Endothelial cell of umbilical vein (primary cell): ENCODE measurements around the gene CXCL14. TPM values are rescaled to one million over a fixed set of nuclear protein-coding genes. Genes with fewer than 3 reads are reported as not detected.

ENCODE experiments used
- BruUV-seq: library from RNA; stranded (reverse); fragments of 400-500 nt; replicated peaks from 2 replicates; lab custom pipeline; 2021; lab: Mats Ljungman, UMichigan
- CTCF ChIA-PET: fragments of 300-600, 350-600 bp; sonication (Branson Sonifier 250); formaldehyde crosslinking; loops from one replicate; lab custom pipeline; 2021; ENCODE audit warnings: antibody characterized with exemption, inconsistent platforms; lab: Charles Lee
- POLR2A ChIA-PET: fragments of 300-600, 350-600 bp; sonication (Branson Sonifier 250); formaldehyde crosslinking; loops from one replicate; lab custom pipeline; 2021; ENCODE audit warnings: antibody characterized with exemption, inconsistent platforms; lab: Charles Lee
- DNase-seq: peaks from one replicate; pipeline ENCODE4 v3.0.0-alpha.2; 2011; ENCODE audit warnings: low read depth, low spot score
- FAIRE-seq: peaks from 2 replicates; lab custom pipeline; 2011; peaks lifted over from hg19 to GRCh38; lab: Jason Lieb, UNC
- H2AFZ ChIP-seq: 2 replicates; pipeline ENCODE4 v1.6.0; 2012; ENCODE audit warnings: low read depth, low read length, control low read depth, inconsistent platforms
- H3K27ac ChIP-seq: 2 replicates; pipeline ENCODE4 v1.5.1; 2011; ENCODE audit warnings: low read depth, mild to moderate bottlenecking, control low read depth, low read length, moderate library complexity; ENCODE audit not compliant: insufficient read depth
- H3K27me3 ChIP-seq, 2 experiments: 2 replicates each; pipeline versions ENCODE4 v1.6.0 to v1.6.1; 2011; ENCODE audit warnings: low read length in 2 of 2, mixed read lengths in 1 of 2; ENCODE audit not compliant: control insufficient read depth in 2 of 2, insufficient read depth in 2 of 2
- H3K36me3 ChIP-seq, 2 experiments: 2 replicates in 1 of 2; 3 replicates in 1 of 2; pipeline ENCODE4 v1.5.1; 2011; ENCODE audit warnings: low read length in 2 of 2, mild to moderate bottlenecking in 1 of 2, moderate library complexity in 1 of 2; ENCODE audit not compliant: control insufficient read depth in 2 of 2, insufficient read depth in 2 of 2; ENCODE audit errors: extremely low read depth in 1 of 2
- H3K4me1 ChIP-seq: 3 replicates; pipeline ENCODE4 v1.5.1; 2011; ENCODE audit warnings: mild to moderate bottlenecking, low read length; ENCODE audit not compliant: control insufficient read depth, insufficient read depth; ENCODE audit errors: extremely low read depth
- H3K4me2 ChIP-seq: 2 replicates; pipeline ENCODE4 v1.6.1; 2011; ENCODE audit warnings: low read length, control low read depth, mixed read lengths; ENCODE audit not compliant: insufficient read depth
- H3K4me3 ChIP-seq, 3 experiments: fragments of 200-600 bp in 1 of 3; sonication (generic), shearing (Covaris generic) in 1 of 3; replicated peaks in 1 of 3; 2 replicates each; pipeline ENCODE4 v1.5.1; 2011 to 2016; ENCODE audit warnings: control low read depth in 3 of 3, low read length in 3 of 3, mild to moderate bottlenecking in 2 of 3, inconsistent platforms in 1 of 3, low read depth in 1 of 3, moderate library complexity in 1 of 3; ENCODE audit not compliant: insufficient read depth in 1 of 3
- H3K79me2 ChIP-seq: 2 replicates; pipeline ENCODE4 v1.6.0; 2012; ENCODE audit warnings: low read length, inconsistent platforms; ENCODE audit not compliant: control insufficient read depth, insufficient read depth
- H3K9ac ChIP-seq: replicated peaks from 2 replicates; pipeline ENCODE3; 2011; ENCODE audit warnings: low read length, control low read depth; ENCODE audit not compliant: insufficient read depth; ENCODE audit errors: extremely low read depth
- H3K9me1 ChIP-seq: replicated peaks from 3 replicates; pipeline ENCODE4 v1.6.0; 2011; ENCODE audit warnings: mild to moderate bottlenecking, low read length; ENCODE audit not compliant: control insufficient read depth, insufficient read depth; ENCODE audit errors: extremely low read depth
- H3K9me3 ChIP-seq: replicated peaks from 2 replicates; pipeline ENCODE4 v1.5.1; 2012; ENCODE audit warnings: low read length, inconsistent platforms; ENCODE audit not compliant: control insufficient read depth, insufficient read depth
- H4K20me1 ChIP-seq: replicated peaks from 2 replicates; pipeline ENCODE3; 2011; ENCODE audit warnings: mild to moderate bottlenecking, low read length; ENCODE audit not compliant: control insufficient read depth, insufficient read depth; ENCODE audit errors: extremely low read depth
- EZH2 ChIP-seq: IDR thresholded peaks from 2 replicates; pipeline ENCODE4 v1.6.1; 2012; ENCODE audit warnings: borderline replicate concordance, low read depth, mild to moderate bottlenecking, moderate library complexity, low read length, inconsistent platforms; ENCODE audit not compliant: severe bottlenecking
- FOS ChIP-seq: IDR thresholded peaks from 2 replicates; pipeline ENCODE4 v1.6.1; 2011; ENCODE audit warnings: mild to moderate bottlenecking, low read length, moderate library complexity, borderline replicate concordance; ENCODE audit not compliant: insufficient read depth
- GATA2 ChIP-seq: IDR thresholded peaks from 2 replicates; pipeline ENCODE4 v1.7.0; 2011; ENCODE audit warnings: low read depth, mild to moderate bottlenecking, moderate library complexity, mixed read lengths, low read length; ENCODE audit not compliant: insufficient read length, insufficient read depth
- JUN ChIP-seq: IDR thresholded peaks from 2 replicates; pipeline ENCODE4 v1.6.1; 2011; ENCODE audit warnings: borderline replicate concordance, low read depth; ENCODE audit not compliant: insufficient read length, insufficient read depth
- MYC ChIP-seq: IDR thresholded peaks from one replicate; pipeline ENCODE4 v1.6.1; 2011; ENCODE audit warnings: mild to moderate bottlenecking, low read depth, low read length
- POLR2A ChIP-seq: IDR thresholded peaks from 2 replicates; pipeline ENCODE4 v1.6.1; 2012; ENCODE audit warnings: low read depth, mild to moderate bottlenecking, control low read depth, low read length
- POLR2AphosphoS5 ChIP-seq: IDR thresholded peaks from 2 replicates; pipeline ENCODE4 v1.6.1; 2012; ENCODE audit warnings: low read depth, mild to moderate bottlenecking, control low read depth, low read length, moderate library complexity; ENCODE audit not compliant: insufficient read depth
- dilution Hi-C: fragments of 300-500 bp; cut with MboI; formaldehyde crosslinking; loops from one replicate; pipeline ENCODE4 v1.15.0; 2019; ENCODE audit warnings: low sequenced_read_pairs; ENCODE audit not compliant: extremely low pct_ligation_motif_present
- intact Hi-C: fragments of 100-400 bp; cut with micrococcal nuclease; formaldehyde crosslinking; loops from one replicate; pipeline ENCODE4 v1.10.0; 2022
- polyA plus RNA-seq, 4 experiments: library from polyadenylated mRNA; depleted of rRNA in 3 of 4; stranded (reverse) in 3 of 4; unstranded in 1 of 4; fragments of >200 nt; gene quantifications; 2 replicates each; pipeline versions ENCODE4 v1.2.1 to v1.2.3, GENCODE V29; 2011 to 2012; ENCODE audit warnings: missing spikeins in 1 of 4
- total RNA-seq: library from RNA; stranded (reverse); gene quantifications from 2 replicates; pipeline ENCODE4 v1.2.3, GENCODE V29; 2021
- TF ChIP-seq, protein P1 (sequence below), 2 donors: IDR thresholded peaks; 1 replicate in 1 of 2; 2 replicates in 1 of 2; pipeline ENCODE4 v1.5.1; 2011; ENCODE audit warnings: low read length in 2 of 2, mild to moderate bottlenecking in 2 of 2, moderate library complexity in 2 of 2, control low read depth in 1 of 2, inconsistent platforms in 1 of 2, low read depth in 1 of 2; ENCODE audit not compliant: insufficient read depth in 1 of 2; ENCODE audit errors: extremely low read depth in 1 of 2
- TF ChIP-seq, protein P2 (sequence below): IDR thresholded peaks from 2 replicates; pipeline ENCODE4 v1.6.1; 2011; ENCODE audit not compliant: insufficient read depth, insufficient read length

Gene CXCL14
- total and polyA plus RNA-seq, 2 donors (not counting 3 experiments of a cell fraction or from before 2014, with no cell fraction given) = not detected

DNA sequence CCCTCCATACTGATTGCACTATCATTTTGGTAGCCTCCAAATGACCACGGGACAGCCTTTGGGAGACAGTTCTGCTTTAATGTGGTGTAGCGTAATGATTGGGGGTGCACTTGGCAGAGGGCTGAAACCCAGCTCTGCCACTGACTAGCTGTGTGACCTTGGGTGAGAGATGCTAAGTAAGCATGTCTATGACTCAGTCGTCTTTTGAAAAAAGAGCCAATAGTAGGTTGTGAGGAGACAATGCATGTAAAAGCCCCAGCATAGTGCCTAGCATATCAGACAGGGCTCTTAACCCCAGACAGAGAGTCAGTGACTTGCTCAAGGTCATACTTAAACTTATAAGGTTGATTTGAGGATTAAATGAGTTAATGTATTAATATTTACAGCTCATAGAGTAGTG, 18.0 kb upstream of the CXCL14 start:
- intact Hi-C loops (no loop called here), dilution Hi-C loops (loop anchor here (25.0 kb wide), 1 partner anchor 241 kb away; the partner anchor contains the start of gene SLC25A48)
- no peaks in the 10 kb centered on the region for H3K9me1 ChIP-seq
- no peaks in the 10 kb centered on the region for H3K27me3 ChIP-seq
- no peaks in the 10 kb centered on the region for H3K4me1 ChIP-seq
- no peaks in the 10 kb centered on the region for H3K79me2 ChIP-seq
- no peak overlapping the region for H2AFZ ChIP-seq
- H3K36me3 ChIP-seq = no peaks in the 10 kb centered on the region
- no peak overlapping the region for H3K4me3 ChIP-seq
- FAIRE-seq = no peak
- DNase-seq = no peak
- H3K9me3 ChIP-seq = no peaks in the 10 kb centered on the region
- H3K4me2 ChIP-seq = no peak overlapping the region
- ChIA-PET POLR2A (no interaction called here), CTCF (no interaction called here)
- H4K20me1 ChIP-seq = no peaks in the 10 kb centered on the region
- no peak overlapping the region for H3K9ac ChIP-seq
- TF ChIP-seq GATA2 (no peak), JUN (no peak), MYC (no peak), FOS (no peak), POLR2AphosphoS5 (no peak), POLR2A (no peak), EZH2 (no peak)
- TF ChIP-seq, protein P1, sequence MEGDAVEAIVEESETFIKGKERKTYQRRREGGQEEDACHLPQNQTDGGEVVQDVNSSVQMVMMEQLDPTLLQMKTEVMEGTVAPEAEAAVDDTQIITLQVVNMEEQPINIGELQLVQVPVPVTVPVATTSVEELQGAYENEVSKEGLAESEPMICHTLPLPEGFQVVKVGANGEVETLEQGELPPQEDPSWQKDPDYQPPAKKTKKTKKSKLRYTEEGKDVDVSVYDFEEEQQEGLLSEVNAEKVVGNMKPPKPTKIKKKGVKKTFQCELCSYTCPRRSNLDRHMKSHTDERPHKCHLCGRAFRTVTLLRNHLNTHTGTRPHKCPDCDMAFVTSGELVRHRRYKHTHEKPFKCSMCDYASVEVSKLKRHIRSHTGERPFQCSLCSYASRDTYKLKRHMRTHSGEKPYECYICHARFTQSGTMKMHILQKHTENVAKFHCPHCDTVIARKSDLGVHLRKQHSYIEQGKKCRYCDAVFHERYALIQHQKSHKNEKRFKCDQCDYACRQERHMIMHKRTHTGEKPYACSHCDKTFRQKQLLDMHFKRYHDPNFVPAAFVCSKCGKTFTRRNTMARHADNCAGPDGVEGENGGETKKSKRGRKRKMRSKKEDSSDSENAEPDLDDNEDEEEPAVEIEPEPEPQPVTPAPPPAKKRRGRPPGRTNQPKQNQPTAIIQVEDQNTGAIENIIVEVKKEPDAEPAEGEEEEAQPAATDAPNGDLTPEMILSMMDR (IDR thresholded peaks at IDR 0.05; ENCODE audit: extremely low read depth in 1 of 2, insufficient read depth in 1 of 2, low read depth in 1 of 2, low read length in 2 of 2) = no peak
- TF ChIP-seq, protein P2, sequence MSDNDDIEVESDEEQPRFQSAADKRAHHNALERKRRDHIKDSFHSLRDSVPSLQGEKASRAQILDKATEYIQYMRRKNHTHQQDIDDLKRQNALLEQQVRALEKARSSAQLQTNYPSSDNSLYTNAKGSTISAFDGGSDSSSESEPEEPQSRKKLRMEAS = no peak
- no TSS peak for BruUV-seq
- H3K27ac ChIP-seq = no peak overlapping the region
